ENCODE results near the gene PXDC1. TPM values are rescaled to one million over a fixed set of nuclear protein-coding genes. Genes with fewer than 3 reads are reported as not detected.
A peak's percentile ranks its signal among the peaks of the same experiment; 100 is the strongest.

PXDC1 gene
- total RNA-seq: 1 to 10 TPM in 1 of 2 donors, under 1 TPM in 1; 0.94 to 7.2 TPM

DNA sequence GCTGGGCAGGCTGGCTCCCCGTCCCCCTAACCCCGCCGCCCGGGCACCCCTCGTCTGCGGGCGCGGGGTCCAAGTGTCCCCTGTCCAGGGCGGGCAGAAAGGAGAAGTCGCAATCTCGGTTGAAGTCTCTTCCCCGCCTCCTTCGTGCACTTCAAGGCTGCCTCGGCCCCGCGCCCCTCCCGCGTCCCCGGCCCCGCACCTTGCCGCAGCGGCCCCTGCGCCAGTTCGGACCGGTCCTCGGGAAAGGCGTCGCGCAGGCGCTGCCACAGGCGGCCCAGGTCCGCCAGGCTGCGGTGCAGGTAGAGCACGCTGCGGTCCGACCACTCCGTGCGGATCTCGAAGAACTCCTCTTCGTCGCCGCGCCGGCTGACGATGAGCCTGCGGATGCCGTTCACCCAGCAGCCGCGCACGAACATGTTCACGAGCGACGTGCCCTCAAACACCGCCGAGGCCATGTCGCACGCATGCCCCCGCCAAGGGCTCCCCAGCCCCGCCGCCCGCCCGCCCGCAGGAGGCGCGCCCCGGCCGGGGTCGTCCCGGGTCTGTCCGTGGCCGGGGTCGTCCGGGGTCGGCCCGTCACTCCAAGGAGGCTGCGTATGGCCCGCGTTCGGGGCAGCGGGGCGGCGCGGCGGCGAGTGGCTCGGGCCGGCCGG is at the start of gene PXDC1:
TSS of gene PXDC1 (minus strand) at position 637 of the 653 bp plus-strand sequence. CDS start at position 455, 182 bp downstream.
- Mint-ChIP-seq H3K36me3 (ENCODE audit: insufficient read depth in 2 of 2) (peaks cover 0 to 1% of the 10 kb centered on the region in 2 donors), H3K4me3 (peak within 1 kb of the TSS; percentile 64 to 71), H3K27me3 (ENCODE audit: low read depth) (peaks cover 42% of the 10 kb centered on the region), H3K9me3 (no peaks in the 10 kb centered on the region), H3K27ac (no peak within 1 kb of the TSS), H3K4me1 (ENCODE audit: low read depth) (no peaks in the 10 kb centered on the region)
- ATAC-seq (replicated peaks in 1 of 2) (peak; percentile 26 to 35), DNase-seq (peak; percentile 36 to 42)

GRCh38 chr6:3800850-3801591 is 49.5 kb upstream of the PXDC1 start:
- ATAC-seq (replicated peaks in 1 of 2) (no peak), DNase-seq (no peak)
- H3K27me3 Mint-ChIP-seq (ENCODE audit: low read depth): peaks cover 27% of the 10 kb centered on the region
- H3K4me3 Mint-ChIP-seq: no peak overlapping the region
- H3K4me1 Mint-ChIP-seq (ENCODE audit: low read depth): peaks cover 17% of the 10 kb centered on the region
- no peaks in the 10 kb centered on the region for H3K9me3 Mint-ChIP-seq
- no peaks in the 10 kb centered on the region for H3K36me3 Mint-ChIP-seq (ENCODE audit: insufficient read depth in 2 of 2)
- H3K27ac Mint-ChIP-seq: no peak overlapping the region

DNA sequence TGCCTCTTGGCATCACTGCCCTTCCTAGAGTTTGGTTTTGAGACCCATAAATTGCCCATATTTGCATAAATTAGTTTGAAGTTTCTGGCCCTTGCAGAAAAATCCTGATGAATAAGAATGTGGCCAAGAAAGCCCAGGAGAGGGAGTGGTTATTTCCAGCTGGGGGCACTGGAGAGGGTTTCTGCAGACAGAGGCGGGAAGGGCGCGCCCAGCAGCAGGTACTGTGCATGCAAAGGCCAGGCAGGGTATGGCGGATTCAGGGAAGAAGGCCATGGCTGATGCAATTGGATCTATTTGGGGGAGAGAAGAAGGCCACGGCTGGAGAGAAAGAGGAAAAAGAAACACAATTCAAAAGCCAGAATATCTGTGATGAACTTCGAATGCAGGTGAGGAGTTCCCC is 48.2 kb upstream of the PXDC1 start:
- ATAC-seq (replicated peaks in 1 of 2) (no peak), DNase-seq (no peak)
- Mint-ChIP-seq H3K27me3 (ENCODE audit: low read depth) (peaks cover 27% of the 10 kb centered on the region), H3K27ac (no peak overlapping the region), H3K36me3 (ENCODE audit: insufficient read depth in 2 of 2) (no peaks in the 10 kb centered on the region), H3K9me3 (no peaks in the 10 kb centered on the region), H3K4me3 (no peak overlapping the region), H3K4me1 (ENCODE audit: low read depth) (peaks cover 17% of the 10 kb centered on the region)

DNA sequence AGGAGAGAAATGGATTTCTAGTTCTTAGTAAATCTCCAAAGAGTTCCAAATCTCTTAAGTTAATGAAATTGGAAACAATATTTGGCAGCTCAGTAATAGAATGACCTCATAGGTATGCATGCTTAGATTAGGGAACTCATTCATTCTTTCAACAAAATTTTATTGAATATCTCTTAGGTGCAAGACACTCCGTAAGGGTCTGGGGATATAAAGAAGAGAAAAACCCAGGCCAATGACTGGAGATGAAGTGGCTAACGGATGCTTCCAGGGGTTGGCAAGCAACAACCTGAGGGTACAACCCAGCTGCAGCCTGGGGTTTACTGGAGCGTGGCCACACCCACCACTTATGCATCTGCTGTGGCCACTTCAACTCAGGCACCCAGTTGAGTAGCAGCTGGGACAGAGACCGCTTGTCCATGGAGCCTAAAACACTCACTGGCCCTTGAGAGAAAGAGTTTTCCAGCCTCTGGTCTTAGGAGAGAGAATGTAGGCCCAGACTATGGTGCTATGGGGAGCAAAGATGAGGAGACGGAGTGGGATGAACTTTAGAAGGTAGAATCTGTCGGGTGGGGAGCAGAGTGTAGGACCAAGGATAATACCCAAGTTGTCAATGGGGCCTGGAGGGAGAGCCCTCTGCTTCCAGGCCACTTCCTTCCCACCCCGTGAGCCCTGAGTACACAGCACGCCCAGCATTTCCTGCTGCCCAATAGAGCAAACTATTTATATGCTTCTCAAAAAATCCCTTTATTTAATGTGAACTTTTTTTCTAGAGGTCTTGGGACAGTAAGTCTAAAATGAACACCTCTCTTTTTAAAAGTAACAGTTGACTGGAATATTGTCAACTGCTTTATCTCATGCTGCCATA is 46.8 kb upstream of the PXDC1 start:
- peaks cover 17% of the 10 kb centered on the region for H3K4me1 Mint-ChIP-seq (ENCODE audit: low read depth)
- H3K4me3 Mint-ChIP-seq: no peak overlapping the region

GRCh38 chr6:3797231-3798054 is 45.9 kb upstream of the PXDC1 start:
- Mint-ChIP-seq H3K4me3 (no peak overlapping the region), H3K4me1 (ENCODE audit: low read depth) (peaks cover 15% of the 10 kb centered on the region), H3K27ac (no peak overlapping the region), H3K36me3 (ENCODE audit: insufficient read depth in 2 of 2) (no peaks in the 10 kb centered on the region), H3K27me3 (ENCODE audit: low read depth) (peaks cover 27% of the 10 kb centered on the region), H3K9me3 (no peaks in the 10 kb centered on the region)
- ATAC-seq (replicated peaks in 1 of 2) (no peak), DNase-seq (no peak)

More for the DNA sequence above, 46.8 kb upstream of the PXDC1 start:
- no peak overlapping the region for H3K27ac Mint-ChIP-seq
- H3K36me3 Mint-ChIP-seq (ENCODE audit: insufficient read depth in 2 of 2): no peaks in the 10 kb centered on the region
- ATAC-seq (replicated peaks in 1 of 2): no peak
- no peak for DNase-seq
- H3K9me3 Mint-ChIP-seq: no peaks in the 10 kb centered on the region
- peaks cover 27% of the 10 kb centered on the region for H3K27me3 Mint-ChIP-seq (ENCODE audit: low read depth)

- no peak overlapping the region for H3K4me3 Mint-ChIP-seq
- DNase-seq (no peak), ATAC-seq (replicated peaks in 1 of 2) (no peak)
- peaks cover 7% of the 10 kb centered on the region for H3K4me1 Mint-ChIP-seq (ENCODE audit: low read depth)
- H3K27ac Mint-ChIP-seq: no peak overlapping the region
- H3K27me3 Mint-ChIP-seq (ENCODE audit: low read depth): peaks cover 27% of the 10 kb centered on the region
- no peaks in the 10 kb centered on the region for H3K36me3 Mint-ChIP-seq (ENCODE audit: insufficient read depth in 2 of 2)
- H3K9me3 Mint-ChIP-seq: no peaks in the 10 kb centered on the region
Observed at GRCh38 chr6:3796719-3797041, 45.2 kb upstream of the PXDC1 start.

DNA sequence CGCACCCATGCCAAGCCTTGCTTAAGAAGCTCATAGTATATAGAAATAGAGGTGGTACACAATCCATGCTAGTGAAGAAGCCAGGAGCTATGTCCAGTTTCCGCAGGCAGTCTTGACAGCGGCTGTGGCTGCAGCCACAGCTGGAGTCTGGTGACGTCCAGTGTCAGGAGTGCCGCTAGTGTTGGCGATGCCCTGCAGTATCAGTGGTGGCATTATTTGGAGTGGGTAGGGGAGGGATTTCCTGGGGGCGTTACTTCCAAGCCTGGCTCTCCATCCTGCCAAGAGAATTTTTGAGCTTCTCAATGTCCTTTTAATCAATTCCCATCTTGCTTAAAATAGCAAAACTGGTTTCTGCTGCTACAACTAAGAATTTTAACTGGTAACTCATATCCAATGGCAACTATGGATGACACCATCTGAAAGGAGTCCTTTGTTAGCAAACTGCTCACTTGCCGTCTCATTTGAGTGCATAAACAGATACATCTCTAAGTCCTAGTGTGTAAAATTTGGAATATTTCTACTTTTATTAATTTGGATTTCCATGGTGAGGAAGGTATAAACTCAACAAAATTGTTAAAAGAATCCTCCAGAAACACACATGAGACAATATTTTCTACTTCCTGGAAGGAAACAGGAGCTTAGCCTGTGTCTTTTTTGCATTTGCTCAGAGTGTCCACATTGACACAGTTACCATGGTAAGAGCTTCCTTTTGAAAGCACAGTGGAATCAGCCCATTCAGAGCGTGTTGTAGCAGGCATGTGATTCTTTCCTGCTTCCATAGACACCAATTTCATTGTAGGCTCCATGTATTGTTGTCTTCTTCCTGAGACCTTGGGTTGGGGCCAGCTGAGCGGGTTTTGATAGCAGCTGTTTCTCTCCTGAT is 44.6 kb upstream of the PXDC1 start:
- Mint-ChIP-seq H3K4me1 (ENCODE audit: low read depth) (peaks cover 1% of the 10 kb centered on the region), H3K36me3 (ENCODE audit: insufficient read depth in 2 of 2) (no peaks in the 10 kb centered on the region), H3K9me3 (no peaks in the 10 kb centered on the region), H3K27me3 (ENCODE audit: low read depth) (peaks cover 23% of the 10 kb centered on the region), H3K27ac (no peak overlapping the region), H3K4me3 (no peak overlapping the region)
- DNase-seq: no peak
- no peak for ATAC-seq (replicated peaks in 1 of 2)

DNA sequence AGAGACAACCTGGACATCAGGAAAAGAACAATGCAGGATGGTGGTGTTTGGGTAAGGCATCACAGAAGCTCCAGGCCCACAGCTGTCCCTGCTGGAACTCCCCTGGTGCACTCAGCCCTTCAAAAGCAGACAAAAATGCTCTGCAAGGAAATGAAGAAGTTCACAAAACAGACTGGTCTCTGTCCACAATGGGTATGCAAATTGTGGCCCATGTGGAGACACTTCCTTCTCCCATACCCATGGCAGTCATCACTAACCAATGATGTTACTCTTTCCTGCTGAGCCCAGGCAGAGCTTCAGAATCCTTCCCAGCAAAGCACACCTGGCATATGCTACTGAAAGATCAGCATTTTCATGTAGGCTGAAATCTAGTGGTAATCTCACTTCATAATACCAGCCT is 42.6 kb upstream of the PXDC1 start:
- no peak for DNase-seq
- no peak for ATAC-seq (replicated peaks in 1 of 2)
- Mint-ChIP-seq H3K9me3 (no peaks in the 10 kb centered on the region), H3K4me3 (no peak overlapping the region), H3K27me3 (ENCODE audit: low read depth) (peaks cover 10% of the 10 kb centered on the region), H3K4me1 (ENCODE audit: low read depth) (no peaks in the 10 kb centered on the region), H3K27ac (no peak overlapping the region), H3K36me3 (ENCODE audit: insufficient read depth in 2 of 2) (no peaks in the 10 kb centered on the region)

- Mint-ChIP-seq H3K27me3 (ENCODE audit: low read depth) (peaks cover 10% of the 10 kb centered on the region), H3K4me3 (no peak overlapping the region)
Observed at GRCh38 chr6:3793545-3793944, 42.0 kb upstream of the PXDC1 start.

DNA sequence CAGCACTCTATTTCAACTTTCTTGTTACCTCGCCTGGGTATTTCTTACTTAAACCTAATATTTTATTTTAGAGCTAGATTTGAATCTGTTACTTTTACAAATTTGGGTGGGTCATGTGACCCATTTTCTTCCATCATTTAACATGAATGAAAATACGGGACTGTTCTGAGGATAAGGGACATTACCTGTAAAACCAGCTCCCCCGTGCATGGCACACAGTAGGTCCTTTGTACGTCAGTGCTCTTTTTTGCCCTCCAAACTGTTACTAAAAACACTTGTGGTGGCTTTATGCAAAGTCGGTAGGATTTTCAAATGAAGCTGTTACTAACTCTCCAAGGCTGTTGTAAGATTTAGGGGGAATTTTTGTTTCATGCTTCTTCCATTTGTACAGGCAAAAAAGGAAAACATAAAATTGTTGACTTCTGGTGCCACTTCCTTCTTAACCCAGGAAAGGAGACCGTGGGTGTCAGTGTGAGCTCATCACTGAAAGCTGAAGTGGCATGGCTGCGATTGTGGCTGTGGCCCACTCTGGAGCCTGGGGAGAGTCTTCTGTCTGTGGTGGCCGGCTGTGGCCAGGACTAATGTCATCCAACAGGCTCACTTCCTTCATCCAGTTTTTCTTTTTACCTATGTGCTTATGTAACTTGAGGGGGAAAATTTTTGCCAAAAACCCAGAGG is 40.2 kb upstream of the PXDC1 start:
- Mint-ChIP-seq H3K9me3 (no peaks in the 10 kb centered on the region), H3K4me1 (ENCODE audit: low read depth) (no peaks in the 10 kb centered on the region), H3K4me3 (no peak overlapping the region), H3K27ac (no peak overlapping the region), H3K36me3 (ENCODE audit: insufficient read depth in 2 of 2) (no peaks in the 10 kb centered on the region), H3K27me3 (ENCODE audit: low read depth) (peaks cover 3% of the 10 kb centered on the region)
- no peak for ATAC-seq (replicated peaks in 1 of 2)
- DNase-seq: no peak

More at GRCh38 chr6:3793545-3793944, 42.0 kb upstream of the PXDC1 start:
- H3K4me1 Mint-ChIP-seq (ENCODE audit: low read depth): no peaks in the 10 kb centered on the region
- no peak for DNase-seq
- H3K27ac Mint-ChIP-seq: no peak overlapping the region
- H3K9me3 Mint-ChIP-seq: no peaks in the 10 kb centered on the region
- H3K36me3 Mint-ChIP-seq (ENCODE audit: insufficient read depth in 2 of 2): no peaks in the 10 kb centered on the region
- ATAC-seq (replicated peaks in 1 of 2): no peak

GRCh38 chr6:3789896-3790558 is 38.5 kb upstream of the PXDC1 start:
- no peaks in the 10 kb centered on the region for H3K9me3 Mint-ChIP-seq
- DNase-seq (no peak), ATAC-seq (replicated peaks in 1 of 2) (no peak)
- H3K4me1 Mint-ChIP-seq (ENCODE audit: low read depth): no peaks in the 10 kb centered on the region
- H3K36me3 Mint-ChIP-seq (ENCODE audit: insufficient read depth in 2 of 2): no peaks in the 10 kb centered on the region
- H3K27ac Mint-ChIP-seq: no peak overlapping the region
- no peaks in the 10 kb centered on the region for H3K27me3 Mint-ChIP-seq (ENCODE audit: low read depth)
- H3K4me3 Mint-ChIP-seq: no peak overlapping the region
